Tibial nerve (tissue), 3 donors: ENCODE measurements around the gene ALPL.

Experiments used
- EP300 ChIP-seq, 2 donors: sonication (generic); formaldehyde crosslinking; IDR thresholded peaks; one replicate each; pipeline ENCODE4 v1.6.1; 2017; ENCODE audit warnings: antibody characterized with exemption in 2 of 2, mild to moderate bottlenecking in 1 of 2
- POLR2A ChIP-seq, 2 donors: fragments of 450-650 bp; IDR thresholded peaks; one replicate each; pipeline ENCODE4 v1.6.1; 2017; ENCODE audit warnings: antibody characterized with exemption in 2 of 2, mild to moderate bottlenecking in 2 of 2, moderate library complexity in 2 of 2

- TF ChIP-seq POLR2A (IDR thresholded peaks at IDR 0.05) (no peak), EP300 (IDR thresholded peaks at IDR 0.05) (no peak)
These were observed 21.3 kb downstream of the ALPL start for GRCh38 chr1:21530368-21531016.
